Measurements from ENCODE around the gene CISH.

The CISH gene

DNA sequence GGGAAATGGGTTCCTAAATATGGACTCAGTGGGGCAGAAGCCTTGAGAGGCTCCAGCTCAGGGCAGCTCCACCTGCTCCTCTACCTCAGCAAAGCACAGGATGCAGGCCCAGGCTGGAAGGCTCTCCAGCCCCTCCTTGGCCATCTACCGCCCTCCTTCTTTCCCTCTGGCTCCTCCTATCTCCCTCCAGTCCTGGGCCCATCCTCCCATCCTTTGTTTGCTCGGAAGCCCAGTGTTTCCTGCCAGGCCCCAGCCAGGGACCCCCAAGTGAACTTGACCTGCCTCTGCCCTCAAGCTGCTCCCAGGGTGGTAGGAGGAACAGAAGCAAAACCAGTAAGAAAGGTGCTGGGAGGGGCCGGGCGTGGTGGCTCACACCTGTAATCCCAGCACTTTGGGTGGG is 25.4 kb upstream of the CISH start:
- H3K79me2 ChIP-seq (ENCODE audit: control insufficient read depth, insufficient read depth, low read length, unreplicated experiment): peaks cover 33% of the 10 kb centered on the region
- H3K4me1 ChIP-seq (ENCODE audit: control insufficient read depth, insufficient read depth, low read length, unreplicated experiment): peaks cover 40% of the 10 kb centered on the region
- H2AFZ ChIP-seq (ENCODE audit: low read length, unreplicated experiment): no peak overlapping the region
- H3K27me3 ChIP-seq (ENCODE audit: insufficient read depth, low read length): no peaks in the 10 kb centered on the region
- H3K27ac ChIP-seq (ENCODE audit: low read depth, low read length): no peak overlapping the region
- no peak overlapping the region for H3K4me3 ChIP-seq (ENCODE audit: low read depth, low read length)
- H3K36me3 ChIP-seq (ENCODE audit: insufficient read depth, low read length): 0 out of 2 replicates have a peak, but pooled peaks cover 2% of the 10 kb centered on the region

DNA sequence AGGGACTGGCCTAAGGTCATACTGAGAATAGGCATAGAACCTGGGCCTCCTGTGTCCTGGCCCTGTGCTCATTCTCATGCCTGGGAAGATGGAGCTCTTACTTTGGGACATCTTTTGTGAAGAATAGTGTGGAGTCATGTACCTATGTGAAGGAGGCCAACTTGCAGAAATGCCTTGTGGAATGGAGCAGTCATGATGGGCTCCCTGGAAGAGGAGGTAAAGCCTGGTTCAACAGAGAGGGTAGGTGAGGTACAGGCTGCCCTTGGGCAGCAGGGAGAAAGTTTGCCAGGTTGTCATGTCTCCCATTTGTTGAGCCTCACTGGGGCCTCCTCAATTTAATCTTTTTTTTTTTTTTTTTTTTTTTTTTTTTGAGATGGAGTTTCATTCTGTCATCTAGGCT is 23.5 kb upstream of the CISH start:
- Histone ChIP-seq H2AFZ (ENCODE audit: low read length, unreplicated experiment) (no peak overlapping the region), H3K4me3 (ENCODE audit: low read depth, low read length) (no peak overlapping the region), H3K4me1 (ENCODE audit: control insufficient read depth, insufficient read depth, low read length, unreplicated experiment) (peaks cover 54% of the 10 kb centered on the region), H3K27me3 (ENCODE audit: insufficient read depth, low read length) (no peaks in the 10 kb centered on the region), H3K27ac (ENCODE audit: low read depth, low read length) (no peak overlapping the region), H3K79me2 (ENCODE audit: control insufficient read depth, insufficient read depth, low read length, unreplicated experiment) (peaks cover 49% of the 10 kb centered on the region), H3K36me3 (ENCODE audit: insufficient read depth, low read length) (no peaks in the 10 kb centered on the region)

DNA sequence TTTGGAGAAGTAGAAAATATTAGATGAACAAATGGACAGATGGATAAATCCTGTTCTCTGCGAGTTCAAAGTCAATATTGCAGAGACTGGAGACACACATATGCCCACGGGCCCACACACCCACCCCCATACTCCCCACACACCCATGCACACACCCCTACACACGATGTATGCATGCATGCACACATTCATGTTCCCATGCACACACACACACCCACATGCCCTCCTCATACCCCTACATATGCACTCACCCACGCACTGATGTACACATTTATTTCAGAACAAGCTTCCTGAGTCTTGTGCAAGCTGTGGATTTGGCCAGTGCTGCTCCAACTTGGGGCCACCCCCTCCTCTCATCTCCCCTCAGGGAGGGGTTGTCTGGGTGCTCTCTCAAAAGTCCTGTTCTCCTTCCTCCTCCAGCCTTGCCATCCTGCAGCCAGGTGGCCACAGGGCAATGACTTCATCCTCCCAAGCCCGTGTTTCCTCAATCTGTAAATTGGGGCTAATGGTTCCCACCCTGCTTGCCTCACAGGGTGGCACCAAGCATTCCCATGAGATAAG is 21.7 kb upstream of the CISH start:
- Histone ChIP-seq H3K36me3 (ENCODE audit: insufficient read depth, low read length) (no peaks in the 10 kb centered on the region), H3K4me1 (ENCODE audit: control insufficient read depth, insufficient read depth, low read length, unreplicated experiment) (peaks cover 55% of the 10 kb centered on the region), H2AFZ (ENCODE audit: low read length, unreplicated experiment) (no peak overlapping the region), H3K27me3 (ENCODE audit: insufficient read depth, low read length) (no peaks in the 10 kb centered on the region), H3K79me2 (ENCODE audit: control insufficient read depth, insufficient read depth, low read length, unreplicated experiment) (peaks cover 64% of the 10 kb centered on the region), H3K27ac (ENCODE audit: low read depth, low read length) (no peak overlapping the region), H3K4me3 (ENCODE audit: low read depth, low read length) (no peak overlapping the region)

DNA sequence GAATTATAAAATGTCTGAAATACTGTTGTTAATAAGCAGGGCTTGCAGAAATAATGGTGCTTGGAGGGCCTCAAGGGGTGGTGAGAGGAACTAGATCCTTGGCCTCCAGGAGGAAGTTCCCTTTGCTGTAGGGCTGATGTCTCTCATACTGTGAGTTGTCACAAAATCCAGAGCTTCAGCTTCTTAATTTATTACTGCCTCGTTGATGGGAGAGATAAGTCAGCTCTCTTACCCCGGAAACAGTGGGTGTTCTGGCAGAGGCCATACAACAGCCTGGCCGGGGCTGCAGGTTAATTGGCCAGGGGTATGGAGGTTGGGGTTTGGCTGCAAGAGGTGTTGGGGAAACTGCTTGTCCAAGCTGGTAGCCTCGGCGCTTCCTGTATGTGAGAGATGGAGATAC is 20.9 kb upstream of the CISH start:
- Histone ChIP-seq H3K36me3 (ENCODE audit: insufficient read depth, low read length) (no peaks in the 10 kb centered on the region), H2AFZ (ENCODE audit: low read length, unreplicated experiment) (no peak overlapping the region), H3K4me3 (ENCODE audit: low read depth, low read length) (no peak overlapping the region), H3K4me1 (ENCODE audit: control insufficient read depth, insufficient read depth, low read length, unreplicated experiment) (peaks cover 55% of the 10 kb centered on the region), H3K79me2 (ENCODE audit: control insufficient read depth, insufficient read depth, low read length, unreplicated experiment) (peaks cover 63% of the 10 kb centered on the region), H3K27me3 (ENCODE audit: insufficient read depth, low read length) (no peaks in the 10 kb centered on the region), H3K27ac (ENCODE audit: low read depth, low read length) (no peak overlapping the region)

DNA sequence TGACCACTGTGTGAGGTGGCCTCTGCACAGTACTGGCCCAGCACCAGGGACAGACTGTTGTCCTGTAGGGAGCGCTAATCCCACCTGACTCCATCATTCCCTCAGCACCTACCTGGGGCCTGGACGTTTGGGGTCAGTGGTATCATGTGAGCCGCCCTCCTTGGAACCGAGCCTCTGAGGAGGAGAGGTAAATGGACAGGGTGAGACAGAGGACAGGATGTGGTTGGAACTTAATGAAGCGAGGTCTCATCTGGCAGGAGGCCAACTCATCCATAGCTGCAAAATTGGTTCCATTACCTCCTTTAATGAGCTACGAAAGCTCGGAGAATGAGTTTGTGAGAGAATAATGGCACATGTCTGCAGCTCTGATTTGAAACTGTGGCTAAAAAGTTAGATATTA is 19.3 kb upstream of the CISH start:
- no peaks in the 10 kb centered on the region for H3K27me3 ChIP-seq (ENCODE audit: insufficient read depth, low read length)
- no peak overlapping the region for H2AFZ ChIP-seq (ENCODE audit: low read length, unreplicated experiment)
- H3K4me1 ChIP-seq (ENCODE audit: control insufficient read depth, insufficient read depth, low read length, unreplicated experiment): peaks cover 55% of the 10 kb centered on the region
- H3K79me2 ChIP-seq (ENCODE audit: control insufficient read depth, insufficient read depth, low read length, unreplicated experiment): peaks cover 62% of the 10 kb centered on the region
- no peak overlapping the region for H3K4me3 ChIP-seq (ENCODE audit: low read depth, low read length)
- no peak overlapping the region for H3K27ac ChIP-seq (ENCODE audit: low read depth, low read length)
- H3K36me3 ChIP-seq (ENCODE audit: insufficient read depth, low read length): no peaks in the 10 kb centered on the region

DNA sequence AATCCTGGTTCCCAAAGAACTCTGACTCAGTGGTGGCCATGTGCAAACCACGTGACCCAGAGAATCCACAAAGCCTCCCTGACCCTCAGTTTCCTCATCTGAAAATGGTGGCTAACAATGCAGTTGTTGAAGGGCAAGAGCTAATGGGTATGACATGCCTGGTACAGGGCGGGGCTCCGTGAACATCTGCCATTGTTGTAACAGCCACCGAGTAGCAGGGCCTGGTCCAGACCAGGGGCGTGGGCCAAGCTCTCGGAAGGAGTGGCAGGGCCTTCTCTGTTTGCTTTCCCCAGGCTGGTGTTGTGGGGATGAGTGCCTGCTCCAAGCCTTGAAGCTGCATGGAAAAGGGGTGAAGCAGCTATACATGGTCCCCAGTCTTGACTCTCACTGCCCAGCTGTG is 18.8 kb upstream of the CISH start:
- no peak overlapping the region for H3K4me3 ChIP-seq (ENCODE audit: low read depth, low read length)
- peaks cover 54% of the 10 kb centered on the region for H3K4me1 ChIP-seq (ENCODE audit: control insufficient read depth, insufficient read depth, low read length, unreplicated experiment)
- peaks cover 67% of the 10 kb centered on the region for H3K79me2 ChIP-seq (ENCODE audit: control insufficient read depth, insufficient read depth, low read length, unreplicated experiment)
- H3K36me3 ChIP-seq (ENCODE audit: insufficient read depth, low read length): no peaks in the 10 kb centered on the region
- H3K27ac ChIP-seq (ENCODE audit: low read depth, low read length): no peak overlapping the region
- no peaks in the 10 kb centered on the region for H3K27me3 ChIP-seq (ENCODE audit: insufficient read depth, low read length)
- H2AFZ ChIP-seq (ENCODE audit: low read length, unreplicated experiment): no peak overlapping the region

DNA sequence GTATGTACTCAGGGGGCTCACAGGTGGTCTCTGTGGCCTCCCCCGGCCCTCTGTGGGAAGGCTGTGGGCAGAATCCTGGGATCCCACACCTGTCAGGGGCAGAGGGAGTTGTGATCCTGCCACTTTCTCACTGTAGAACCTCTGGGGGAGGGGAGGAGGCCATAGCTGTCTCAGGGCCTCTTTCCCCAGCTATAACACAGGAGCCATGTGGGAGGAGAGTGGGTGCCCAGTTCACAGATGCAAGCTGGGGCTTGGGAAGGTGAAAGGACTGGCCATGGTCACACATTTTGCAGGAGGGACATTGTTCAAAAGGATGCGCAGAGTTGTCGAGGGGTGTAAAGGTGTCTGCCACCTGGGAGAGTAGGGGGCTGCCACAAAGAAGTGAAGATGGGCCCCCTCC is 17.0 kb upstream of the CISH start:
- H3K79me2 ChIP-seq (ENCODE audit: control insufficient read depth, insufficient read depth, low read length, unreplicated experiment): peaks cover 73% of the 10 kb centered on the region
- H3K4me1 ChIP-seq (ENCODE audit: control insufficient read depth, insufficient read depth, low read length, unreplicated experiment): peaks cover 70% of the 10 kb centered on the region
- H3K27me3 ChIP-seq (ENCODE audit: insufficient read depth, low read length): no peaks in the 10 kb centered on the region
- H3K27ac ChIP-seq (ENCODE audit: low read depth, low read length): peak overlapping the region; percentile 90
- H3K4me3 ChIP-seq (ENCODE audit: low read depth, low read length): no peak overlapping the region
- no peaks in the 10 kb centered on the region for H3K36me3 ChIP-seq (ENCODE audit: insufficient read depth, low read length)
- H2AFZ ChIP-seq (ENCODE audit: low read length, unreplicated experiment): no peak overlapping the region

DNA sequence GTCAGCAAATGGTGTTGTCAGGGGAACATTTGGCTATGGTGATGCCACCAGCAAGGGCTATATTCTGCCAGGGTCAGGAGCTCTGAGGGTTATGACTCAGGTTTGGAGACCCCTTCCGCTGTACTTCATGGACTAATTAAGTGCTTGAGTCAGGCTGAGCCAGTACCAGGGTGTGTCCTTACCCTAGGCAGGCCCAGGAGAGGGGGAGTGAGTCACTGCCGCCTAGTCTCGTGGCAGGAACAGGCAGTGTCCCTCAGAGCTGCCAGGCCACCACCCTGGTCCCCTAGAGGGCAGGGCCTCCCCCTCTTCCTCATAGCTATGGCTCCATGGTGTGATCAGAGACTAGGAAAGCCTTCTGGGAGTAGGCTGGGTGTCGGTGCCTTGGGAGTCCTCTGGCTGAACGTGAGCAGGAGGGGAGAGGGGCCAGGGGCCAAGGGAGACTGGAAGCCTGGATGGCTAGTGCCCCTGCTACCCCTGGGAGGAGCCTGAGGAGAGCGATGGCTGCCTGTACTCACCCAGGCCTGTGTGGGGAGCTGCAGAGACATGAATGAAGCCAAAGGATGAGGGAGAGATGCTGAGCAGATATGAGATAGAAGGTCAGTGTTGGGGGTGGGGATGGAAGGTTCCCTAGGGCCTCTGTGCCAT is 16.0 kb upstream of the CISH start:
- peak overlapping the region; percentile 90 for H3K27ac ChIP-seq (ENCODE audit: low read depth, low read length)

DNA sequence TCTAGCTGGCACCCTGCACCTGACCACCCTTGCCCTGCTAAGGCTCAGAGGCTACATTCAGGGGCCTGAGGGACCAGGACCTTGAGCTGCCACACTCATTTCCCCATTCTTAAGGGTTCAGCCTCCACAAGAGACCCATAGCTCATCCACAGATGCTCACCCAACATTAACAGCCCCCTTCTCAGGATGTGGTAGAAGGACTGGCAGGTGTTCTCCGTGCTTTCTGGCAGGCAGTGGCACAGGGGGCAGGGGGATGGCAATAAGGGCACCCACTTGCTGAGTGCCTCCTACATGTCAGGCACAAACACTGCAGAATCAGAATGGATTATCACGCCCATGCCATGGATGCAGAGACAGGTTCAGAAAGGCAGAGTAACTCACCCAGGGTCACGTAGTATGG is 14.8 kb upstream of the CISH start:
- no peak overlapping the region for H2AFZ ChIP-seq (ENCODE audit: low read length, unreplicated experiment)
- no peaks in the 10 kb centered on the region for H3K36me3 ChIP-seq (ENCODE audit: insufficient read depth, low read length)
- peaks cover 62% of the 10 kb centered on the region for H3K4me1 ChIP-seq (ENCODE audit: control insufficient read depth, insufficient read depth, low read length, unreplicated experiment)
- H3K79me2 ChIP-seq (ENCODE audit: control insufficient read depth, insufficient read depth, low read length, unreplicated experiment): peaks cover 63% of the 10 kb centered on the region
- peak overlapping the region; percentile 90 for H3K27ac ChIP-seq (ENCODE audit: low read depth, low read length)
- H3K27me3 ChIP-seq (ENCODE audit: insufficient read depth, low read length): no peaks in the 10 kb centered on the region
- H3K4me3 ChIP-seq (ENCODE audit: low read depth, low read length): no peak overlapping the region

More for the DNA sequence above, 16.0 kb upstream of the CISH start:
- Histone ChIP-seq H3K4me1 (ENCODE audit: control insufficient read depth, insufficient read depth, low read length, unreplicated experiment) (peaks cover 73% of the 10 kb centered on the region), H3K36me3 (ENCODE audit: insufficient read depth, low read length) (no peaks in the 10 kb centered on the region), H3K27me3 (ENCODE audit: insufficient read depth, low read length) (no peaks in the 10 kb centered on the region), H2AFZ (ENCODE audit: low read length, unreplicated experiment) (no peak overlapping the region), H3K79me2 (ENCODE audit: control insufficient read depth, insufficient read depth, low read length, unreplicated experiment) (peaks cover 72% of the 10 kb centered on the region), H3K4me3 (ENCODE audit: low read depth, low read length) (peak overlapping the region; percentile 61)

DNA sequence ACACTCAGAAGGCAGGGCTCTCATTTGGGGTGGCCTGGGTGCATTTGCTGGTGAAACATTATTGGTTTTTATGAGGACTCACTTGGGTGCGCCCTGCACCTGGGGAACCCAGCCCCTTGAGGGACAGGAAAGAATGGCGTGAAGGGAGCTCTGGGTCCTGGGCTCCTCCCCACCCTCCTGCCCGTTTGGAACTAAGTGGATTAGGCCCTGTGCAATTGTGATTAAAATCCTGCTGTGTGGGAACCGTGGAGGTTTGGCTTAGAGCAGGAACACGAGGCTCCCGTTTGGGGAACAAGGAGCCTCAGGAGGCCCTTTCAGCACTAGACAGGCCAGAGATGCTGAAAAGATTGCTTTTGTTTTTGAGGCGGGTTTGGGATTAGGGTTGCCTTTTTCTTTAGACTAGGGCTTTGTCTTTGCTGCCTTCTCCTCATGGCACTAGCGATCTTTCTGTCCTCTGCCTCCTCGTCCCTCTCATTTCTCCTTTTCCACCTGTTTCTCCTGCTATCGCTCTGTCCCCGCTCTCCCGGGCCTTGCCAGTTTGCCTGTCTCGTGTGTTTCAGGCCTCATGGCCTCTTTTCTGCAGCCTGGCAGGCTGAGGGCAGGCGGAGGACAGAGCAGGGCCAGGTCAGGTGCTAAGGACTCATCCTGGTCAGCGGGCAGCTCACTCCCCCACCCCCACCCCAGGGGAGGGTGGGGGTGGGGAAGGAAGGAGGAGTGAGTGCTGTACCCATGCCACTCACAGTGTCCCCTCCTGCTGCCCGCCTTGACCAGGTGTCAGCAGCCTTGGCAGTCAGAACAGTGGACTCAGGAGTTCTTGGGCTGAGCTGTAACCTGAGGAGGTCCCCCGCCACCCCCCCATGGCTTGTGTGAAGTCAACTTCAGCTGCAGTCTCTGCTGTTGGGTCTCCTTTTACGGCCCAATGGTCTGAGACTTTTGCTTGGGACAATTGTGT is 13.9 kb upstream of the CISH start:
- no peak overlapping the region for H3K4me3 ChIP-seq (ENCODE audit: low read depth, low read length)
- no peak overlapping the region for H3K27ac ChIP-seq (ENCODE audit: low read depth, low read length)
- H2AFZ ChIP-seq (ENCODE audit: low read length, unreplicated experiment): no peak overlapping the region
- peaks cover 64% of the 10 kb centered on the region for H3K4me1 ChIP-seq (ENCODE audit: control insufficient read depth, insufficient read depth, low read length, unreplicated experiment)
- no peaks in the 10 kb centered on the region for H3K27me3 ChIP-seq (ENCODE audit: insufficient read depth, low read length)
- peaks cover 55% of the 10 kb centered on the region for H3K79me2 ChIP-seq (ENCODE audit: control insufficient read depth, insufficient read depth, low read length, unreplicated experiment)
- H3K36me3 ChIP-seq (ENCODE audit: insufficient read depth, low read length): no peaks in the 10 kb centered on the region

All from ACC112 (cell line).